Stimulated activated CD8-positive, alpha-beta memory T cell treated with anti-CD3 and anti-CD28 coated beads, Interleukin-12 subunit alpha, Interleukin-12 subunit beta, amount 100 ng/mL, for 24 hours (primary cell): ENCODE data around the gene TEX2.
"Not testable (repeated sequence)": the region's sequence is repeated elsewhere in the genome, so short reads cannot be mapped to it uniquely, and the experiment has no call there.

Experiments
- DNase-seq: peaks from one replicate; pipeline ENCODE4 v3.0.0-alpha.2; 2020; ENCODE audit errors: extremely low read depth

TEX2 gene

GRCh38 chr17:64240261-64240740 lies 22.8 kb downstream of the TEX2 start:
- no peak for DNase-seq

GRCh38 chr17:64238449-64238848 lies 24.6 kb downstream of the TEX2 start:
- DNase-seq = not testable (repeated sequence)

- DNase-seq = no peak
Measured at GRCh38 chr17:64236827-64237403, 26.1 kb downstream of the TEX2 start.

GRCh38 chr17:64234961-64235360 lies 28.1 kb downstream of the TEX2 start:
- DNase-seq = no peak

GRCh38 chr17:64232466-64233262 lies 30.4 kb downstream of the TEX2 start:
- DNase-seq = no peak

- no peak for DNase-seq
Measured at GRCh38 chr17:64231567-64232141, 31.4 kb downstream of the TEX2 start.

- no peak for DNase-seq
Measured at GRCh38 chr17:64230791-64231408, 32.2 kb downstream of the TEX2 start.

GRCh38 chr17:64229815-64230728 lies 33.0 kb downstream of the TEX2 start:
- DNase-seq = no peak

GRCh38 chr17:64226132-64226531 lies 36.9 kb downstream of the TEX2 start:
- no peak for DNase-seq

GRCh38 chr17:64225410-64225809 lies 37.6 kb downstream of the TEX2 start:
- no peak for DNase-seq

GRCh38 chr17:64223931-64224629 lies 39.0 kb downstream of the TEX2 start:
- no peak for DNase-seq

GRCh38 chr17:64223283-64223682 lies 39.8 kb downstream of the TEX2 start:
- DNase-seq = no peak

- DNase-seq = no peak
Measured at GRCh38 chr17:64221679-64222078, 41.4 kb downstream of the TEX2 start.

- not testable (repeated sequence) for DNase-seq
Measured at GRCh38 chr17:64220604-64221003, 42.5 kb downstream of the TEX2 start.

- DNase-seq = no peak
Measured at GRCh38 chr17:64219571-64219970, 43.5 kb downstream of the TEX2 start.

GRCh38 chr17:64218066-64218465 lies 45.0 kb downstream of the TEX2 start:
- no peak for DNase-seq

GRCh38 chr17:64217249-64217691 lies 45.8 kb downstream of the TEX2 start:
- no peak for DNase-seq

GRCh38 chr17:64216338-64217248 lies 46.5 kb downstream of the TEX2 start:
- DNase-seq = no peak

- DNase-seq = no peak
Measured at GRCh38 chr17:64216000-64216337, 47.1 kb downstream of the TEX2 start.

GRCh38 chr17:64214950-64215349 lies 48.1 kb downstream of the TEX2 start:
- no peak for DNase-seq
